ENCODE measurements around the gene COX4I2.
"Not testable (repeated sequence)": the region's sequence is repeated elsewhere in the genome, so short reads cannot be mapped to it uniquely, and the experiment has no call there.

Gene COX4I2

DNA sequence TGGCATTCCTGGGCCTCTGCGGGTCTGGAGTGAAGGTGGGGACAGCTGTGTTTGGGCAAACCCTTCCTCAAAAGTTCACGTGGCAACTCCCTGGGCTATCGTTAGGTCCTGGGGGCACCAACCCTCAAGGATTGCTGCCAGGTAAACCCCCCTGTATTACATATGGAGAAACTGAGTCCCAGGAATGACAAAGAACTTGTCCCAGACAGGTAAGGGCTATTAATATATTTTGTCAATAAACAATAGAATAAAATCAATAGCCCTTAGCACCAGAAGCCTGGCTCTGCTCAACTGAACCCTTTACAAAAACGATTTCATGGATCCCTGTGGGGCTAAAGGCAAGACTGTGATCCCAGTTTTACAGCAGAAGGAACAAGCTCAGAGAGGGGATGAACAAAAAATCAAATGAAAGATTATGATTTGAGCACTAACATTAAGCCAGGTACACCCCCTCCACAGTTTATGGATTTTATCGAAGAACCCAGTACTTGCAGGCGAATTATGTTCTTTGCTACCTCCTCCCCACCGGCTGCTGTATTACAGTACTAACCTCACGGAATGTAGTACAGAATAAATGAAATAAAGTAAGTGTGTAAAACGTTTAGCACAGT lies 30.0 kb upstream of the COX4I2 start:
- DNase-seq (ENCODE audit: low spot score) = no peak

DNA sequence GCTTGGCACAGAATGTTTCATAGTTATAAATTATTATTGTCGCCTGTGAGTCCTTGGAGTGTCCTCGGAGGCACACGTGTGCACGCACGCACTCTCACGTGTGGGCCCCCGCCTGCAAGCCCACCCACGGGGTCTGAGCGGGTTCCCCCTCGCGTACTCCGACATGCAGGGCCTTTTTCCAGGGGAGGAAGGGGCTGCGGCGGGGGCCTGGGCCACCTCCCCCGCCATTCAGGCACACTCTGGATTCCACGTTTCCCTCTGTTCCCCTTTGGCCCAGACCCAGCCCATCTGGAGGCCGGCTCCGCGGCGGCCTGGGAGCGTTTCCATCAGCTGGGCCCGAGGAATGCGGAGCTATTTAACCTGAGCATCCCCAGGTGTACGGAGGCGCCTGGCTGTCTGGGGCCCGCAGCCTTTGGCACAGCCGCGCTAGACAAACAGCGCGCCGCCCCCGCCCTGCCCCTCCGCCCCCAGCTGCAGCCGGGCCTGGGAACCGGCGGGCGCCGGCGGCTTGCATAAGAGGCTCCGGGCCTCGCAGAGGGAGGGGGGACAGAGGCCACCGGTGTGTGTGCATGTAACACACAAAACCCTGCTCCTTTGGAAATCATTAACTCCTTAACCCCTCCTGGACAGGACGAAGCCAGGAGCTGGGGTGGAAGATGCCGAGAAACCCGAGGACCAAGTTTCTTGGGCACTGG lies 29.3 kb upstream of the COX4I2 start:
- DNase-seq (ENCODE audit: low spot score) = no peak

DNA sequence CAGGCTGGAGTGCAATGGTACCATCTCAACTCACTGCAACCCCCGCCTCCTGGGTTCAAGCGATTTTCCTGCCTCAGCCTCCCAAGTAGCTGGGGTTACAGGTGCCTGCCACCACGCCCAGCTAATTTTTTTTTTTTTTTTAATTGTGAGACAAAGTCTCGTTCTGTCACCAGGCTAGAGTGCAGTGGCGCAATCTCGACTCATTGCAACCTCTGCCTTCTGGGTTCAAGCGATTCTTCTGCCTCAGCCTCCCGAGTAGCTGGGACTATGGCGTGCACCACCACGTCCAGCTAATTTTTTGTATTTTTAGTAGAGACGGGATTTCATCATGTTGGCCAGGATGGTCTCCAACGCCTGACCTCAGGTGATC lies 25.5 kb upstream of the COX4I2 start:
- not testable (repeated sequence) for DNase-seq (ENCODE audit: low spot score)

DNA sequence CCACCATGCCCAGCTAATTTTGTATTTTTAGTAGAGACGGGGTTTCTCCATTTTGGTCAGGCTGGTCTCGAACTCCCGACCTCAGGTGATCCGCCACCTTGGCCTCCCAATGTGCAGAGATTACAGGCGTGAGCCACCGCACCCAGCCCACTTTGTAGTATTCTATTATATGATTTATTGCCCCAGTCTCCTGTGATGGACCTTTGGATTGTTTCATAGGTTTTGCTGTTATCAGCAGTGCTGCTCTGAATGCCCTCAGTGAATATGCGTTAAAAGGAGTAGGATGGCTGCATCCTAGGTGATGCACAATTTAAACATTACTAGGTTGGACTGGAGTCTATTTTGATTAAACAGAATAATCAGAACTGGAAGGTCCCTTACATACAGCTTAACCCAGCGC lies 22.3 kb upstream of the COX4I2 start:
- no peak for DNase-seq (ENCODE audit: low spot score)

DNA sequence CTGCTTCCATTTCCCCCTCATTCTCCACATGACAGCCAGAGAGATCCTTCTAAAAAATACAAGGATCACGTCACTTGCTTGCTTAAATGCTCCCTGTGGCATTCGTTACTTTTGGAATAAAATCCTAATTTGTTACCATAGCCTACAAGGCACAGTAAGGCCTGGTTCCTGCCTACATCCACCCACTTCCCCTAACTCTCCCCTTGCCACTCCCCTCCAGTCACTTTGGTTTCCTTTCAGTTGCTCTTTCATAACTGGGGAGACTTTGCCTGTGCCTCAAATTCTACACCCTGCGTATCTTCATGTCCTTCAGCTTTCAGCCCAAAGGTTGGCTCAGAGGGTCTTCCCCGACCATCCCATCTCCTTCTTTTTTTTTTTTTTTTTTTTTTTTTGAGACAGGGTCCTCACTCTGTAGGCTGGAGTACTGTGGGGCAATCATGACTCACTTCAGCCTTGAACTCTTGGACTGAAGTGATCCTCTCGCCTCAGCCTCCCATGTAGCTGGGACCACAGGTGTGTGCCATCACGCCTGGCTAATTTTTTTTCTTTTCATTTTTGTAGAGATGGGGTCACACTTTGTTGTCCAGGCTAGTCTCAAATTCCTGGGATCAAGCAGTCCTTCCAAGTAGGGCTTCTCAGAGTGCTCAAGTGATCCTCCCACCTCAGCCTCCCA lies 20.1 kb upstream of the COX4I2 start:
- no peak for DNase-seq (ENCODE audit: low spot score)

DNA sequence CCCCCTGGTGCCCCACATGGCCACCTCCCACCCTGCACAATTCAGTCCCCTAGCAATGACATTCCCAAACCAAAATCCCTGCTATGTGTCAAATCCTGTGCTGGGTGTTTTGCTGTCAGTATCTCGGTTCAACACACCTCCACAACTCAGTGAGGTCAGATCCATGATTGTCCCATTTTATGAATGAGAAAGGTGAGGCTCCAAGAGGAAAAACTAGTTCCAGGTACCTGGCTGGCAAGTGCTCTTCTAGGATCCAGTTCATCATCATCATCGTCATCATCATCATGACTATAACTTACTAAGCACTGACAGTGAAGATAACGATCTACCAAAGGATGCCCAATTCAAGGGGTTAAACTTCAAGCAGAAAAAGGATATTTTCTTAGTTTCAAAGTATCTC lies 17.5 kb upstream of the COX4I2 start:
- DNase-seq (ENCODE audit: low spot score) = no peak

DNA sequence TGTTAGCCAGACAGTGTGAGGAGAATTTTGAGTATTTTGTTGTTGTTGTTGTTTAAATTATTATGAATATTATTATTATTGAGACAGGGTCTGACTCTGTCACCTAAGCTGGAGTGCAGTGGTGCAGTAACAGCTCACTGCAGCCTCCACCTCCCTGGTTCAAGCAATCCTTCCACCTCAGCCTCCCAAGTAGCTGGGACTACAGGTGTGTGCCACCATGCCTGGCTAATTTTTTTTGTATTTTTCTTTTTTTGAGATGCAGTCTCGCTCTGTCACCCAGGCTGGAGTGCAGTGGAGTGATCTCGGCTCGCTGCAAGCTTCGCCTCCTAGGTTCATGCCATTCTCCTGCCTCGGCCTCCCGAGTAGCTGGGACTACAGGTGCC lies 14.6 kb upstream of the COX4I2 start:
- DNase-seq (ENCODE audit: low spot score) = not testable (repeated sequence)

DNA sequence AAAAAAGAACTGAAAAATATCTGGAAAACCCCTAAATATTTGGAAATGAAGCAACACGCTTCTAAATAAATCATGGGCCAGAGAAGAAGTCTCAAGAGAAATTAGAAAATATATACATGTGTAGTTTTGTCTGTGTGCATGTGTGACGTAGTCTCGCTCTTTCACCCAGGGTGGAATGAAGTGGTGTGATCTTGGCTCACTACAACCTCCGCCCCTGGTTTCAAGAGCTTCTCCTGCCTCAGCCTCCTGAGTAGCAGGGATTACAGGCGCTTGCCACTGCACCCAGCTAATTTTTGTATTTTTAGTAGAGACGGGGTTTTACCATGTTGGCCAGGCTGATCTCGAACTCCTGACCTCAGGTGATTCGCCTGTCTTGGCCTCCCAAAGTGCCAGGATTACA lies 11.2 kb upstream of the COX4I2 start:
- DNase-seq (ENCODE audit: low spot score) = not testable (repeated sequence)

DNA sequence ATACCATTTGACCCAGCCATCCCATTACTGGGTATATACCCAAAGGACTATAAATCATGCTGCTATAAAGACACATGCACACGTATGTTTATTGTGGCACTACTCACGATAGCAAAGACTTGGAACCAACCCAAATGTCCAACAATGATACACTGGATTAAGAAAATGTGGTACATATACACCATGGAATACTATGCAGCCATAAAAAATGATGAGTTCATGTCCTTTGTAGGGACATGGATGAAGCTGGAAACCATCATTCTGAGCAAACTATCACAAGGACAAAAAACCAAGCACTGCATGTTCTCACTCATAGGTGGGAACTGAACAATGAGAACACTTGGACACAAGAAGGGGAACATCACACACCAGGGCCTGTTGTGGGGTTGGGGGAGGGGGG lies 9.7 kb upstream of the COX4I2 start:
- not testable (repeated sequence) for DNase-seq (ENCODE audit: low spot score)

DNA sequence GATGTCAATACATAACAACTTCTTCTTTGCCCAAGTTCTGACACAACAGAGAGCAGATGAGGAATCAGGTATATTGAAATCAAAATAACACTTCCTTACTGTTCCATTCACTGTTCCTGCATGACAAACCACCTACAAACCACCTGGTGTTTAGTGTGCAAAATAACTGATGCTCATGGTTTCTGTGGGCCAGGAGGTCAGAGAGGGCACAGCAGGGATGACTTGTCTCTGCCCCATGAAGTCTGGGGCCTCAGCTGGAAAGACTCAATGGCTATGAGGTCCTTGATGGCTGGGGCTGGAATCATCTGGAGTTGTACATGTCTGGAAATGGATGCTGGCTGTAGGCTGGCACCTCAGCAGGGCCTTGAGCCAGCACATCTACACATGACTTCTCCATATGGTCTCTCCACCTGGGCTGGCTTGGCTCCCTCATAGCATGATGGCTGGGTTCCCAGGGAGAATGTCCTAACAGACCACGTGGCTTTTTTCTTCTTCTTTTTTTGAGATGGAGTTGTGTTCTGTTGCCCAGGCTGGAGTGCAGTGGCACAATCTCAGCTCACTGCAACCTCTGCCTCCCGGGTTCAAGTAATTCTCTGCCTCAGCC lies 7.4 kb upstream of the COX4I2 start:
- DNase-seq (ENCODE audit: low spot score) = no peak

DNA sequence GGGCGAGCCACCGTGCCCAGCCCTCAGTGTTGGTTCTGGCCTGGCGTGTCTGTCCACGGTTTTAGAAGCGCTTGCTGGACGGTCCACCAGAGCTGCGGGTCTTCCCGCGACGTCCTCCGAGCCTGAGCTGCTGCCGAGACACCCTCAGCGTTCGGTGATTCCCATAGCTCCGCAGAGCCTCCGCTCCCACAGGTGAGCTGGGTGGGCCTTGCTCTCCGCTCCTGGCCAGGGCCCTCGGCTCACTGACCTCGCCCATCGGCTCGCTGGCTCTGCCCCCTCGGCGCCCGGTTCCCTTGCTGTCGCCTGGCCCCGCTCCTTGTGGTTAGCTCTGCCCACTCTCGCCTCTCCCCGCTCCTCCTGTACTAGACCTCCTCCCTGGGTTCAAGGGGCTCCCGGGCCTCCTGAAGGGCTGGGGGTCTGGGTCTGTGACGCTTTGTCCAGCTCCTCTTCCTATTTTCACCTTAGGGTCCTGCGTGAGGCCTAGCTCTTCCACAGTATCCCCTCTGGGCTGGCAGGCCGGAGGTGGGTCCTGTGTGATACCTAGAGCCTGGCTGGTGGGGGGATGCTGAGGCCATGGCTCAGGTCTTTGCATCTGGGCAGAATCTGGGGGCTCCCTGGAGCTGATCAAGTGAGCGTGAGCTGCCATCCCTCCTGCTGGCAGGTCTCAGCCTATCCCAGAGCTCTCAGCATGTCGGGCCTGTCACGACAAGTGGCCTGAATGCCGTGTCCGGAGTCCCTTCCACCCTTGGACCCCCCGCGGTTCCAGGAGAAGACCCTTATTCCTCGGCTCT lies 5.0 kb upstream of the COX4I2 start:
- no peak for DNase-seq (ENCODE audit: low spot score)

DNA sequence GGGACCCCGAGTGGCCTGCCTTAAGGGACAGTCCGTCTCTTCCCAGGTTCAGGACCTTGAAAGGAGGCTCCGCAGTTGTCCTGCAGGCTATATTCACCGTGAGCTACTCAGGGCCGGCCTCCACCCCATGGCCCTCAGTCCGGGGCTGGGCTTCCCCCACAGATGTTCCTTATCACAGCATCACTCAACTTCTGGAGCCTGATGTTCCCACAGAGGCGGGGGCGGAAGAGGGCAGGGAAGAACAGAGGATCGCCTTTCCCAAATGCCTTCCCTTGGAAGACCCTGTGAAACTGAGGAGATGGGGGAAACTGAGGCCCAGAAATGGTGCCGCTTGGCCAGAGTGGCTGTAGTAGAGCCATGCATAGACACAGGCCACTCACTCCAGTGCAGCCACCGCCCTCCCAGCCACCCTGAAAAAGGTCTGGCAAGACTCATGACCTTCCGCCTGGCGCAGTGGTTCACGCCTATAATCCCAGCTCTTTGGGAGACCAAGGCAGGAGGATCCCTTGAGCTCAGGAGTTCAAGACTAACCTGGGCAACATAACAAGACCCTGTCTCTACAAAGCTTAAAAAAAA lies 4.3 kb upstream of the COX4I2 start:
- no peak for DNase-seq (ENCODE audit: low spot score)

DNA sequence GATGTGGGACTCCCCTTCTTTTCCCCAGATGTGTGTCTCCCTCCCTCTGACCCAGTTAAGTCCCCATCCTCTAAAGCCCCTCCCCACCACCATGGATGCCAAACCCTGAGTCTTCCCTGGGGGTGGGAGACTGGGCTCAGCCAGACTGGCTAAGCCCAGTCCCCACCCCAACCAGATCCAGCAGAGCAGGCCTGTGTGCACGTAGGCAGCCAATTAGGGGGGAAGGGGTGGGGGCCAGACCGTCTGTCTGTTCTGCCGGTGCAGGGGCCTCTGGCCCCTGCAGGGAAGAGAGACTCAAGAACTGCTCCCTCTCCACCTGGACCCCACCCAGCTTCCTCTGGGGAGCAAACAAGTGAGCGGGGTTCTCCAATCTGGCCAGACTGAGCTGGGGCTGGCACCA lies 605 bp downstream of the COX4I2 start:
- DNase-seq (ENCODE audit: low spot score) = no peak

DNA sequence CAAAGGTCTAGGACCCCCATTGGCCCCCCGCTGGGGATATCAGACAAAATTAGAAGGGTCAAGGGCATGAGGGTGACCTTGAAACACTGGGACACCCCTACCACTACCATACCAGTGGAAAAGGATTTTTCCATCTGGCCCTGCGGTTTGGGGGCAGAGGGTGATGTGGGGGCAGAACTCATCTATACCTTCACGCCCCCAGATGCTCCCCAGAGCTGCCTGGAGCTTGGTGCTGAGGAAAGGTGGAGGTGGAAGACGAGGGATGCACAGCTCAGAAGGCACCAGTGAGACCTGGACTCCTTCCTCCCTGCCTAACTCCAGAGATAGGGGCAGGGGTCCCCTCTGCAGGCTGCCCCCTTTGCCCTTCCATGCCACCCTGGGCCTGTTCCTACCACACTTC lies 1.1 kb downstream of the COX4I2 start:
- DNase-seq (ENCODE audit: low spot score) = no peak

DNA sequence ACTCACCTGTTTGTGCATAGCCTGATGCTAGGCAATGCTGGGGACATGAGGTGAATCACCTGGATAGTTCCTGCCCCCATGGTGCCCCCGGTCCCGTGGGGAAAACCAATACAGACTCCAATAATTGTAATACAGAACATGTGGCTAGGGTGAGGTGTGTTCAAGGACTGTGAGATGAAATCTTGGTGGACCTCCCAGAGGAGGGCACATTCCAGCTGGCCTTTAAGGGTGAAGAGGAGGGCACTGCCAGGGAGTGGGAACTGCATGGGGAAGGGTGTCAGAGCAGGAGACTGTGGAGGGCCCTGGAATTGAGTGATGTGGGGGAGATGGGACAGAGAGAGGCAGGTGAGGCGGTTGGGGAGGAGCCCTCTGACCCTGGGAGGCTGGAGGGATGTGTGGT lies 2.5 kb downstream of the COX4I2 start:
- DNase-seq (ENCODE audit: low spot score) = no peak

DNA sequence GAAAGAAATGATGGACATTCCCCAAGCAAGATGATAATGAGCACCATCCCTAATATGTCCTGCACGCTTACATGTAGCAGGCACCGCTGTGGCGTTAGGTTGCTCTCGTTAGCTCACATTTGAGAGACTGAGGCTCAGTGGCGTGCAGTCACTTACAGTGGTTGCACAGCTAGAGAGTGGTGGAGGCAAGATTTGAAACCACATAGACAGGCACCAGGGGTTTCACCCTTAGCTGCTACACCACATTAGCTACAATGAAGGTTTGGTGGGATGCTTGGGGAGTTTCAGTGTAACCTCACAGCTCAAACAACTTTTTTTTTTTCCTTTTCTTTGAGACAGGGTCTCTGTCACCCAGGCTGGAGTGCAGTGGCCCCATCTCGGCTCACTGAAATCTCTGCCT lies 3.7 kb downstream of the COX4I2 start:
- DNase-seq (ENCODE audit: low spot score) = no peak

DNA sequence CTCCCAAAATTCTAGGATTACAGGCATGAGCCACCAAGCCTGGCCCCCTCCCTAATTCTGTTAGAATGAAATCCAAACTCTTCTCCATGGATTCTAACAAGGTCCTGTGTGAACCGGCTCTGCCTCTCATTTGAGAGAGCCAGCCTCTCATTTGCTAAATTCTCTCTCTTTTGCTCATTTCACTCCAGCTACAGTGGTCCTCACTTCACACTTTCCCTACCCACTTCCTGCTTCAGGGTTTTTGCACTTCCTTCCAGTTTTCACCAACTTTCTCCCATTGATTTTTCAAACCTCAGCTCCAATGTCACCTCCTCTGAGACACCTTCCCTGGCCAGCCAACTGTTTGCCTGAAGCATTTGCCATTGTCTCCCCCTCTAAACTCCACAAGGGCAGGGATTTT lies 5.1 kb downstream of the COX4I2 start:
- DNase-seq (ENCODE audit: low spot score) = no peak

DNA sequence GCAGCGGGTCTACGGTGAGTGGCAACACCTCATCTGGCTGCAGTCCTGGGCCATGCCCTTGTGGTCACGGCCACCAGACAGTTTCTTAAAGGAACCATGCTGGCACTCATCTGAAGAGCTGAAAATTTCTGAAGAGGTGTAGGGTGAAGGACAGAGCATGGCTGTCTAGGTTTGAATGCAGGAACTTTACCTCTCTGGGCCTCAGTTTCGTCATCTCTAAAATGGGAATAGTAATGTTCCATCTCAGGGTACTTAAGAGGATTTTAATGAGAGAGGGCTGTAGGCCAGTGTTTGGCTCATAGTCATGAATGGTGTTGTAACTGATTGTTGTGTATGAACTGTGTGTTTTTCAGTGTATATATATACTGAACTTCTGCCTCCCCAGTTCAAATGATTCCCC lies 5.8 kb downstream of the COX4I2 start:
- no peak for DNase-seq (ENCODE audit: low spot score)

DNA sequence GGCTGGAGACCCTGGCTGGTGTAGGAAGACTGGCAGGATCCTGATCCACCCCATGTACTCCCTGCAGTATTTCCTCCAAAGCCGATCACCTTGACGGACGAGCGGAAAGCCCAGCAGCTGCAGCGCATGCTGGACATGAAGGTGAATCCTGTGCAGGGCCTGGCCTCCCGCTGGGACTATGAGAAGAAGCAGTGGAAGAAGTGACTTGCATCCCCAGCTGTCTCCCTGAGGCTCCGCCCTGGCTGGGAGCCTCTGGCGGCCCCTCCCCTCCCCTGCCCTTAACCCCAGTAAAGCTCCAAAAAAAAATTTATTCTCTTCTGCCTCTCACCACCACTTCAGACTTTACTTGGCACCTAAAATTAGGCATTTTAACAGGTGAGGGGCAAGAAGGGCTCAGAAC lies 7.0 kb downstream of the COX4I2 start:
- DNase-seq (ENCODE audit: low spot score) = no peak

DNA sequence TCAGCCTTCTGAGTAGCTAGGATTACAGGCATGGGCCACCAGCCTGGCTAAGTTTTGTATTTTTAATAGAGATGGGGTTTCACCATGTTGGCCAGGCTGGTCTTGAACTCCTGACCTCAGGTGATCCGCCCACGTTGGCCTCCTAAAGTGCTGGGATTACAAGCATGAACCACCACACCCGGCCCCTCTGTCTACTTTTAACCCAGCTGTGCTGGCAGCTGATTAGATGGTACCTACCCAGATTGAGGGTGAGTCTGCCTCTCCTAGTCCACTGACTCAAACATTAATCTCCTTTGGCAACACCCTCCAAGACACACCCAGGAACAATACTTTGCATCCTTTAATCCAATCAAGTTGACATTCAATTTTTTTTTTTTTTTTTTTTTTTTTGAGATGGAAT lies 10.4 kb downstream of the COX4I2 start:
- not testable (repeated sequence) for DNase-seq (ENCODE audit: low spot score)

DNA sequence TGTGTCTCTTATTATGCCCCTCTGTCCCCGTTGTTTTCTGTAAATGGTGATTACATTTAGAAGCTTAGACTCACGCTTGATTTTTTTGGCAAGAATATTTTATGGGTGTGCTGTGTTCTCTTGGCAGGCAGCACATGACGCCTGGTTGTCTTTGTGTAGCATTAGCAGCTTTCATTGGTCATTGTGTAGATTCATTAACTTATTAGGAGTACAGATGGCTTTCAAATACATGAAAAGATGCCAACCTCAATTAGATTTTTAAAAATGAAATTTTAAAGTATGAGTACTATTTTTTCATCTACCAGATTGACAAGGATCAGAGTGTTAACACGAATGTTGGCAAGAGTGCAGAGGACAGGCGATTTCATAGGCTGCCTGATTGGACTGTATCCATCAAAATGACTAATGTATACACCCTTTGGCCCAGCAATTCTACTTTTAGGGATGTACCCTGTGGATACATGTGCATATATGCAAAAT lies 15.2 kb downstream of the COX4I2 start:
- no peak for DNase-seq (ENCODE audit: low spot score)

DNA sequence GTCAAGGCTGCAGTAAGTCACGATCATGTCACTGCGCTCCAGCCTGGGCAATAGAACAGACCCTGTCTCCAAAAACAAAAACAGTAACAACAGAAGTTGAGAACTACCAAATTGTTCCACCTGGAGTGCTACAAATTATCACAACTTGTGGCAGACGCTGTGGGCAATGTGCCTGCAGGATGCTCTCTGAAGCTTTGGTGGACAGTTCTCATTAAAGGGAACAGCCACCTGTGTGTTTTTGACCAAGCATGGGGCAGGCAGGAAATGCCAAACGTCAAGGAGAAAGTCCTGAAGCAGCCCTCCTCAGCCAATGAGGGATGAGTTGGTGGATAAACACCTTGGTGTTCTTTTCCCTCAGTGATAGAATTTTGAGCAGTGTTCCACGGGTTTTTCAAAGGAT lies 15.8 kb downstream of the COX4I2 start:
- no peak for DNase-seq (ENCODE audit: low spot score)
